HL-60 (cell line): ENCODE data around the gene MARF1.

Source experiments
- CTCF ChIP-seq: IDR thresholded peaks from one replicate; pipeline ENCODE4 v1.5.1; 2011; ENCODE audit warnings: low read length, control low read depth, inconsistent platforms; ENCODE audit not compliant: insufficient read depth
- POLR2AphosphoS5 ChIP-seq: IDR thresholded peaks from 2 replicates; pipeline ENCODE4 v1.6.1; 2012; ENCODE audit warnings: low read depth
- REST ChIP-seq: IDR thresholded peaks from 2 replicates; pipeline ENCODE4 v1.6.1; 2012; ENCODE audit warnings: low read depth; ENCODE audit not compliant: insufficient replicate concordance
- SPI1 ChIP-seq: IDR thresholded peaks from 2 replicates; pipeline ENCODE4 v1.6.1; 2012; ENCODE audit warnings: low read depth, mild to moderate bottlenecking, borderline replicate concordance

GRCh38 chr16:15585956-15586355 is 57.0 kb downstream of the MARF1 start:
- no peak for TF ChIP-seq CTCF
- TF ChIP-seq POLR2AphosphoS5: no peak
- no peak for TF ChIP-seq REST
- no peak for TF ChIP-seq SPI1
